SK-N-SH (cell line): ENCODE measurements around the gene CELF4. TPM values are rescaled to one million over a fixed set of nuclear protein-coding genes. Genes with fewer than 3 reads are reported as not detected.

Source experiments
- CTCF ChIA-PET: fragments of 300-600, 350-600 bp; formaldehyde crosslinking; extraction: SDS; loops from one replicate; lab custom pipeline; 2021; lab: Yijun Ruan, JAX
- POLR2A ChIA-PET: fragments of 350-600 bp; sonication (Branson Sonifier 250); formaldehyde crosslinking; extraction: SDS; loops from one replicate; lab custom pipeline; 2020; ENCODE audit warnings: antibody characterized with exemption, inconsistent platforms; lab: Yijun Ruan, JAX
- DNase-seq: peaks from one replicate; pipeline ENCODE4 v3.0.0; 2012
- H2AFZ ChIP-seq: fragments of 200-600 bp; sonication (generic); 2 replicates; pipeline ENCODE4 v1.8.1; 2016; ENCODE audit warnings: antibody characterized with exemption, mild to moderate bottlenecking, low read depth
- H3F3A ChIP-seq: fragments of 200-600 bp; sonication (generic); replicated peaks from 2 replicates; pipeline ENCODE3; 2016; ENCODE audit warnings: antibody characterized with exemption, mild to moderate bottlenecking; ENCODE audit not compliant: insufficient read depth
- H3K27ac ChIP-seq, 2 experiments: fragments of 200-500 bp in 1 of 2; fragments of 200-600 bp in 1 of 2; sonication (Bioruptor generic) in 1 of 2; sonication (generic), shearing (Covaris generic) in 1 of 2; 2 replicates each; pipeline versions ENCODE4 v1.5.1 to v1.6.1; 2014 to 2016; ENCODE audit warnings: low read depth in 2 of 2, inconsistent platforms in 1 of 2, low read length in 1 of 2, mild to moderate bottlenecking in 1 of 2, mixed read lengths in 1 of 2
- H3K27me3 ChIP-seq: fragments of 200-600 bp; sonication (generic), shearing (Covaris generic); 2 replicates; pipeline ENCODE4 v1.6.1; 2016; ENCODE audit warnings: mixed run types; ENCODE audit not compliant: insufficient read depth
- H3K36me3 ChIP-seq, 2 experiments: fragments of 200-500 bp in 1 of 2; fragments of 200-600 bp in 1 of 2; sonication (Bioruptor generic) in 1 of 2; sonication (generic) in 1 of 2; replicated peaks in 1 of 2; 2 replicates each; pipeline versions ENCODE3 to v1.5.1; 2014 to 2016; ENCODE audit warnings: low read length in 1 of 2, mild to moderate bottlenecking in 1 of 2; ENCODE audit not compliant: insufficient read depth in 2 of 2, control insufficient read depth in 1 of 2
- H3K4me1 ChIP-seq, 2 experiments: fragments of 200-500 bp in 1 of 2; fragments of 200-600 bp in 1 of 2; sonication (Bioruptor generic) in 1 of 2; sonication (generic), shearing (Covaris generic) in 1 of 2; 2 replicates each; pipeline versions ENCODE4 v1.5.1 to v1.6.1; 2014 to 2016; ENCODE audit warnings: low read depth in 1 of 2, low read length in 1 of 2, mixed run types in 1 of 2; ENCODE audit not compliant: insufficient read depth in 2 of 2, control insufficient read depth in 1 of 2
- H3K4me2 ChIP-seq: fragments of 200-600 bp; sonication (generic), shearing (Covaris generic); 2 replicates; pipeline ENCODE4 v1.6.1; 2017; ENCODE audit warnings: mixed run types
- H3K4me3 ChIP-seq, 2 experiments: fragments of 200-500 bp in 1 of 2; fragments of 200-600 bp in 1 of 2; sonication (Bioruptor generic) in 1 of 2; sonication (generic), shearing (Covaris generic) in 1 of 2; 2 replicates each; pipeline versions ENCODE4 v1.5.1 to v1.8.1; 2014 to 2016; ENCODE audit warnings: low read depth in 2 of 2, inconsistent platforms in 1 of 2, low read length in 1 of 2, mild to moderate bottlenecking in 1 of 2, mixed read lengths in 1 of 2, moderate library complexity in 1 of 2
- H3K79me2 ChIP-seq: fragments of 200-600 bp; sonication (generic); 2 replicates; pipeline ENCODE4 v1.8.1; 2017; ENCODE audit warnings: mild to moderate bottlenecking; ENCODE audit not compliant: insufficient read depth
- H3K9ac ChIP-seq: fragments of 200-600 bp; sonication (generic); 2 replicates; pipeline ENCODE4 v1.6.1; 2017; ENCODE audit warnings: mixed run types
- H3K9me2 ChIP-seq: fragments of 200-600 bp; sonication (generic); 2 replicates; pipeline ENCODE4 v1.6.1; 2017; ENCODE audit warnings: mixed run types
- H3K9me3 ChIP-seq: fragments of 200-600 bp; sonication (generic); 2 replicates; pipeline ENCODE4 v1.6.1; 2017; ENCODE audit warnings: mixed run types, mild to moderate bottlenecking, moderate library complexity
- H4K20me1 ChIP-seq: fragments of 200-600 bp; sonication (generic); 2 replicates; pipeline ENCODE4 v1.6.1; 2017; ENCODE audit warnings: mild to moderate bottlenecking, mixed run types; ENCODE audit not compliant: insufficient read depth
- CHD2 ChIP-seq: fragments of 150-350 bp; IDR thresholded peaks from 2 replicates; pipeline ENCODE4 v1.6.1; 2018; ENCODE audit warnings: low read length; ENCODE audit not compliant: partially characterized antibody
- CTCF ChIP-seq: fragments of 200-600 bp; sonication (generic); IDR thresholded peaks from 2 replicates; pipeline ENCODE4 v1.6.1; 2017; ENCODE audit warnings: antibody characterized with exemption, mild to moderate bottlenecking, moderate library complexity
- ELF1 ChIP-seq: IDR thresholded peaks from 2 replicates; pipeline ENCODE4 v1.4.0; 2012
- EZH2phosphoT487 ChIP-seq: fragments of 200-600 bp; sonication (generic); IDR thresholded peaks from 2 replicates; pipeline ENCODE4 v1.6.1; 2017; ENCODE audit warnings: low read depth, mixed run types, mild to moderate bottlenecking, antibody characterized with exemption, moderate library complexity, borderline replicate concordance
- FOSL2 ChIP-seq: IDR thresholded peaks from 2 replicates; pipeline ENCODE4 v1.4.0; 2012; ENCODE audit warnings: low read depth, mild to moderate bottlenecking, moderate library complexity, borderline replicate concordance
- FOXM1 ChIP-seq: IDR thresholded peaks from 2 replicates; pipeline ENCODE4 v1.4.0; 2012; ENCODE audit warnings: low read depth, mild to moderate bottlenecking
- JUND ChIP-seq: IDR thresholded peaks from 2 replicates; pipeline ENCODE4 v1.4.0; 2012
- NRF1 ChIP-seq: IDR thresholded peaks from 2 replicates; pipeline ENCODE4 v1.6.1; 2012; ENCODE audit warnings: low read depth, mild to moderate bottlenecking, low read length
- POLR2AphosphoS5 ChIP-seq: IDR thresholded peaks from 2 replicates; pipeline ENCODE4 v1.6.1; 2012; ENCODE audit warnings: low read depth, low read length
- REST ChIP-seq: IDR thresholded peaks from 2 replicates; pipeline ENCODE4 v1.6.1; 2012; ENCODE audit warnings: mild to moderate bottlenecking, low read depth, low read length, moderate library complexity
- SIN3A ChIP-seq: IDR thresholded peaks from 2 replicates; pipeline ENCODE4 v1.6.1; 2012; ENCODE audit warnings: low read depth, mild to moderate bottlenecking, low read length, moderate library complexity, borderline replicate concordance
- TAF1 ChIP-seq: IDR thresholded peaks from 2 replicates; pipeline ENCODE4 v1.6.1; 2012; ENCODE audit warnings: low read depth, mild to moderate bottlenecking, low read length, moderate library complexity, borderline replicate concordance
- TCF12 ChIP-seq: IDR thresholded peaks from 2 replicates; pipeline ENCODE4 v1.4.0; 2012
- USF1 ChIP-seq: IDR thresholded peaks from 2 replicates; pipeline ENCODE4 v1.4.0; 2012; ENCODE audit warnings: low read depth, borderline replicate concordance
- YY1 ChIP-seq: IDR thresholded peaks from 2 replicates; pipeline ENCODE4 v1.4.0; 2012; ENCODE audit warnings: low read depth, mild to moderate bottlenecking
- WGBS: methylation state at CpG from one replicate; pipeline ENCODE4 v1.1.6; 2017; ENCODE audit warnings: low lambda C conversion rate; 5-methylcytosine and 5-hydroxymethylcytosine counted together
- polyA plus RNA-seq, 3 experiments: library from polyadenylated mRNA; depleted of rRNA; stranded (reverse); fragments of >200 nt; gene quantifications; 2 replicates each; pipeline ENCODE4 v1.2.3, GENCODE V29; 2012

CELF4 gene
- polyA plus RNA-seq, 1 of the 3 experiments (the other 2 are of a cell fraction), result 0.26 TPM

GRCh38 chr18:37321582-37322491 lies 243.8 kb downstream of the CELF4 start:
- H3K27ac ChIP-seq, result no peak overlapping the region
- 81% methylated on average over 20 of the region's 29 CpGs for WGBS
- TF ChIP-seq NRF1, result no peak
- no peak for TF ChIP-seq FOXM1
- TF ChIP-seq JUND, result no peak
- TF ChIP-seq FOSL2, result no peak
- no peak for TF ChIP-seq USF1
- no peak for TF ChIP-seq TAF1
- TF ChIP-seq CHD2, result no peak
- TF ChIP-seq POLR2AphosphoS5, result no peak
- TF ChIP-seq SIN3A, result no peak
- TF ChIP-seq REST, result no peak
- no peak for TF ChIP-seq CTCF
- no peak for TF ChIP-seq EZH2phosphoT487
- TF ChIP-seq ELF1, result no peak
- TF ChIP-seq TCF12, result no peak
- TF ChIP-seq YY1, result no peak
- H3K9ac ChIP-seq, result no peak overlapping the region
- ChIA-PET CTCF (interaction anchor here (0.6 to 6.9 kb wide), 30 partner anchors 8 to 379 kb away, joined by 3 to 66 read pairs (median 3); no protein-coding TSS in a partner anchor), POLR2A (no interaction called here)
- H2AFZ ChIP-seq, result no peak overlapping the region
- peak overlapping the region in 1 of 2 experiments; percentile 27; a peak in 1 of 4 replicates for H3K4me3 ChIP-seq
- H3K79me2 ChIP-seq, result no peaks in the 10 kb centered on the region
- H3K9me3 ChIP-seq, result no peaks in the 10 kb centered on the region
- H3K4me1 ChIP-seq, result peaks cover 0 to 15% of the 10 kb centered on the region in 2 experiments; a peak in 1 of 4 replicates
- no peaks in the 10 kb centered on the region for H3K27me3 ChIP-seq
- no peak overlapping the region for H3K4me2 ChIP-seq
- no peaks in the 10 kb centered on the region for H3K9me2 ChIP-seq
- H3K36me3 ChIP-seq, result no peaks in the 10 kb centered on the region
- H3F3A ChIP-seq, result no peaks in the 10 kb centered on the region
- no peaks in the 10 kb centered on the region for H4K20me1 ChIP-seq
- no peak for DNase-seq
